Vagina (tissue), 2 donors: Measurements from ENCODE around the gene EVPLL. TPM values are rescaled to one million over a fixed set of nuclear protein-coding genes. Genes with fewer than 3 reads are reported as not detected.
A peak's percentile ranks its signal among the peaks of the same experiment; 100 is the strongest.
"Not testable (repeated sequence)": the region's sequence is repeated elsewhere in the genome, so short reads cannot be mapped to it uniquely, and the experiment has no call there.

Source experiments
- DNase-seq, 2 donors: peaks; one replicate each; pipeline ENCODE4 v3.0.0-alpha.2; 2017; ENCODE audit errors: extremely low spot score in 2 of 2
- H3K27ac ChIP-seq: fragments of 200-600 bp; sonication (generic); one replicate; pipeline ENCODE4 v1.5.1; 2019
- H3K27me3 ChIP-seq: fragments of 200-600 bp; sonication (generic); one replicate; pipeline ENCODE4 v1.5.1; 2019
- H3K36me3 ChIP-seq, 2 donors: fragments of 200-600 bp; sonication (generic); one replicate each; pipeline ENCODE4 v1.5.1; 2017 to 2019
- H3K4me1 ChIP-seq: fragments of 200-600 bp; sonication (generic); one replicate; pipeline ENCODE4 v1.5.1; 2019
- H3K4me3 ChIP-seq, 2 donors: fragments of 200-600 bp; sonication (generic); 1 replicate in 1 of 2; 2 replicates in 1 of 2; pipeline ENCODE4 v1.5.1; 2016 to 2019
- H3K9me3 ChIP-seq: fragments of 200-600 bp; sonication (generic); one replicate; pipeline ENCODE4 v1.5.1; 2019
- CTCF ChIP-seq, 3 experiments: fragments of 450-650 bp in 2 of 3; fragments of 200-600 bp in 1 of 3; sonication (generic) in 1 of 3; IDR thresholded peaks; one replicate each; pipeline ENCODE4 v1.5.1; 2017 to 2019; ENCODE audit warnings: antibody characterized with exemption in 3 of 3, mild to moderate bottlenecking in 2 of 3, moderate library complexity in 2 of 3
- POLR2A ChIP-seq, 2 donors: fragments of 450-650 bp; IDR thresholded peaks; one replicate each; pipeline ENCODE4 v1.6.1; 2017; ENCODE audit warnings: antibody characterized with exemption in 2 of 2, mild to moderate bottlenecking in 2 of 2, moderate library complexity in 2 of 2
- POLR2AphosphoS5 ChIP-seq, 2 donors: sonication (generic); formaldehyde crosslinking; IDR thresholded peaks; one replicate each; pipeline ENCODE4 v1.9.0; 2017; ENCODE audit warnings: antibody characterized with exemption in 2 of 2, mild to moderate bottlenecking in 2 of 2, low read depth in 1 of 2; ENCODE audit not compliant: insufficient read depth in 1 of 2
- intact Hi-C: fragments of 100-400 bp; cut with DNase I; formaldehyde crosslinking; loops from one replicate; pipeline ENCODE4 v1.15.1; 2023
- total RNA-seq: library from RNA; depleted of rRNA; stranded (reverse); fragments of >200 nt; gene quantifications from one replicate; pipeline ENCODE4 v1.2.3, GENCODE V29; 2016

Gene EVPLL
- total RNA-seq = 16.7 TPM

DNA sequence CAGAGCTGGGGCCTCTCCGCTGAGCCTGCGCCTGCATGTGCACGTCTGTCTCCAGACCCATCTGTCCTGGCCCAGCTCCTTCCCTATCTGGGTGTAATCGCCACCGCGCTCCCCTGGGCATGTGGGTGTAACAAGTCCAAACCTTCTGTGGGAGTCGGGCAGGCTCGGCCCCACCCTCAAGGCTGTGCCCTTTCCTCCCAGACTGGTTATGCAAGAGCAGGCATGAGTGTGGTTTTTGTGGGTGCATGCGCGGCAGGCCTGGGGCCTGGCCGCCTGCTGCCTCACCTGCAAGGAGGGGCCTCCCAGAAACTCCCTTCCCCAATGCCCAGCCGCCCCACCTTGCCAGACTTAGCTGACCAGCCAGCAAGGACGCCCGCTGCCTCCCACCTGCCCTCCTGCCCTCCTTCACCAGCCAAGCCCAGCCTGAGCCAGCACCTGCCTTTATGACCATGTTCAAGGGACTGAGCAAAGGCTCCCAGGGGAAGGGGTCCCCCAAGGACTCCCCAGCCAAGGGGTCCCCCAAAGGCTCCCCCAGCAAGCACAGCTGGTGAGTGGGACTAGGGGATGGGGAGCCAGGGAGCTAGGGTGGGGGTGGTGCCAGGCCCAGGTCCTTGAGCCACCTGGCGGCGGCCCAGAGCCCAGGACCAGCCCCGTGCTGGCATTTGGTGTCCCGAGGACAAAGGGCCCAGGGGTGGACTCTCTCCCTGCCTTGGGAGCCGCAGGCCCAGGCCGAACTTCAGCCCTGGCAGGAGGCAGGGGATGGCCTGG is at the start of gene EVPLL:
EVPLL (plus strand) TSS at position 342 of the 768 bp plus-strand sequence. CDS start 3,160 bp downstream, outside the sequence.
- Histone ChIP-seq H3K9me3 (no peaks in the 10 kb centered on the region), H3K27ac (peak within 1 kb of the TSS; percentile 86), H3K36me3 (no peaks in the 10 kb centered on the region), H3K27me3 (no peaks in the 10 kb centered on the region), H3K4me3 (peak within 1 kb of the TSS in 1 of 2 donors; percentile 44), H3K4me1 (peaks cover 11% of the 10 kb centered on the region)
- TF ChIP-seq POLR2A (IDR thresholded peaks at IDR 0.05) (no peak), POLR2AphosphoS5 (IDR thresholded peaks at IDR 0.05; ENCODE audit: insufficient read depth in 1 of 2, low read depth in 1 of 2) (peak; percentile 36 to 78), CTCF (IDR thresholded peaks at IDR 0.05) (no peak)
- intact Hi-C loops = no loop called here
- no peak for DNase-seq

- Histone ChIP-seq H3K36me3 (peaks cover 0 to 55% of the 10 kb centered on the region in 2 donors), H3K4me3 (no peak overlapping the region), H3K4me1 (no peaks in the 10 kb centered on the region), H3K27me3 (no peaks in the 10 kb centered on the region), H3K27ac (no peak overlapping the region), H3K9me3 (no peaks in the 10 kb centered on the region)
- intact Hi-C loops = no loop called here
- TF ChIP-seq POLR2AphosphoS5 (IDR thresholded peaks at IDR 0.05; ENCODE audit: insufficient read depth in 1 of 2, low read depth in 1 of 2) (no peak), POLR2A (IDR thresholded peaks at IDR 0.05) (no peak), CTCF (IDR thresholded peaks at IDR 0.05) (no peak)
- no peak for DNase-seq
Observed at GRCh38 chr17:18328643-18329204, 48.9 kb upstream of the EVPLL start.

- no peak overlapping the region for H3K4me3 ChIP-seq
- TF ChIP-seq CTCF (IDR thresholded peaks at IDR 0.05) (no peak), POLR2AphosphoS5 (IDR thresholded peaks at IDR 0.05; ENCODE audit: insufficient read depth in 1 of 2, low read depth in 1 of 2) (no peak)
- intact Hi-C loops = no loop called here
- DNase-seq = no peak
- H3K4me1 ChIP-seq = no peaks in the 10 kb centered on the region
- peaks cover 0 to 60% of the 10 kb centered on the region in 2 donors for H3K36me3 ChIP-seq
- H3K27me3 ChIP-seq = no peaks in the 10 kb centered on the region
- no peak overlapping the region for H3K27ac ChIP-seq
- no peaks in the 10 kb centered on the region for H3K9me3 ChIP-seq
Observed at GRCh38 chr17:18331879-18332278, 45.7 kb upstream of the EVPLL start.

GRCh38 chr17:18332909-18333489 is 44.6 kb upstream of the EVPLL start:
- intact Hi-C loops = no loop called here
- Histone ChIP-seq H3K9me3 (no peaks in the 10 kb centered on the region), H3K27ac (no peak overlapping the region), H3K4me1 (no peaks in the 10 kb centered on the region), H3K36me3 (peaks cover 0 to 61% of the 10 kb centered on the region in 2 donors), H3K27me3 (no peaks in the 10 kb centered on the region), H3K4me3 (no peak overlapping the region)
- TF ChIP-seq CTCF (IDR thresholded peaks at IDR 0.05) (no peak), POLR2A (IDR thresholded peaks at IDR 0.05) (no peak), POLR2AphosphoS5 (IDR thresholded peaks at IDR 0.05; ENCODE audit: insufficient read depth in 1 of 2, low read depth in 1 of 2) (no peak)
- no peak for DNase-seq

GRCh38 chr17:18338158-18338557 is 39.4 kb upstream of the EVPLL start:
- peaks cover 0 to 39% of the 10 kb centered on the region in 2 donors for H3K36me3 ChIP-seq
- H3K4me3 ChIP-seq, H3K27ac ChIP-seq, H3K4me1 ChIP-seq, H3K27me3 ChIP-seq, H3K9me3 ChIP-seq, DNase-seq, intact Hi-C loops: not testable (repeated sequence)
